NB4 (cell line): ENCODE results near the gene NFAM1.

Source experiments
- CTCF ChIP-seq: IDR thresholded peaks from one replicate; pipeline ENCODE4 v1.5.1; 2012; ENCODE audit warnings: low read depth, low read length
- MAX ChIP-seq: IDR thresholded peaks from 2 replicates; pipeline ENCODE4 v1.6.1; 2011; ENCODE audit warnings: low read depth, low read length
- POLR2A ChIP-seq: IDR thresholded peaks from 2 replicates; pipeline ENCODE4 v1.6.1; 2011; ENCODE audit warnings: mild to moderate bottlenecking; ENCODE audit not compliant: insufficient read length; ENCODE audit errors: extremely low read depth

- TF ChIP-seq CTCF (peak; percentile 69), MAX (peak; percentile 50; the same call in 1 of the 2 replicates), POLR2A (peak; percentile 41)
Observed at GRCh38 chr22:42444077-42444904, 12.1 kb upstream of the NFAM1 start.
